Stimulated activated CD8-positive, alpha-beta memory T cell treated with anti-CD3 and anti-CD28 coated beads, Interleukin-2, amount 100 ng/mL, for 48 hours (primary cell): ENCODE results near the gene RNF144B.
"Not testable (repeated sequence)": the region's sequence is repeated elsewhere in the genome, so short reads cannot be mapped to it uniquely, and the experiment has no call there.

ENCODE experiments used
- DNase-seq, 2 donors: peaks; one replicate each; pipeline ENCODE4 v3.0.0-alpha.2; 2020; ENCODE audit warnings: low read depth in 2 of 2

The RNF144B gene

GRCh38 chr6:18445228-18445627 lies 58.1 kb downstream of the RNF144B start:
- DNase-seq = no peak

- no peak for DNase-seq
Measured at GRCh38 chr6:18446771-18447170, 59.6 kb downstream of the RNF144B start.

GRCh38 chr6:18447552-18447951 lies 60.4 kb downstream of the RNF144B start:
- DNase-seq = no peak

GRCh38 chr6:18451756-18452155 lies 64.6 kb downstream of the RNF144B start:
- no peak for DNase-seq

GRCh38 chr6:18454446-18454845 lies 67.3 kb downstream of the RNF144B start:
- DNase-seq = no peak

GRCh38 chr6:18457065-18457737 lies 70.1 kb downstream of the RNF144B start:
- no peak for DNase-seq

GRCh38 chr6:18458086-18458485 lies 70.9 kb downstream of the RNF144B start:
- not testable (repeated sequence) for DNase-seq

- no peak for DNase-seq
Measured at GRCh38 chr6:18463429-18463828, 76.3 kb downstream of the RNF144B start.

GRCh38 chr6:18464176-18464575 lies 77.0 kb downstream of the RNF144B start:
- no peak for DNase-seq

- no peak for DNase-seq
Measured at GRCh38 chr6:18465410-18466154, 78.4 kb downstream of the RNF144B start.

- no peak for DNase-seq
Measured at GRCh38 chr6:18467741-18468502, 80.8 kb downstream of the RNF144B start.

- no peak for DNase-seq
Measured at GRCh38 chr6:18468503-18468843, 81.3 kb downstream of the RNF144B start.

GRCh38 chr6:18469536-18469935 lies 82.4 kb downstream of the RNF144B start:
- no peak for DNase-seq

GRCh38 chr6:18471232-18471964 lies 84.2 kb downstream of the RNF144B start:
- no peak for DNase-seq

GRCh38 chr6:18472941-18473340 lies 85.8 kb downstream of the RNF144B start:
- no peak for DNase-seq

- DNase-seq = no peak
Measured at GRCh38 chr6:18473755-18474154, 86.6 kb downstream of the RNF144B start.

- no peak for DNase-seq
Measured at GRCh38 chr6:18477301-18477941, 90.3 kb downstream of the RNF144B start.

- no peak for DNase-seq
Measured at GRCh38 chr6:18478610-18479009, 91.5 kb downstream of the RNF144B start.

GRCh38 chr6:18481870-18482269 lies 94.7 kb downstream of the RNF144B start:
- DNase-seq = no peak

- DNase-seq = no peak
Measured at GRCh38 chr6:18485660-18486435, 98.7 kb downstream of the RNF144B start.

GRCh38 chr6:18488004-18488403 lies 100.9 kb downstream of the RNF144B start:
- DNase-seq = no peak
